Epithelial cell of proximal tubule (primary cell): ENCODE data around the gene SRMS. TPM values are rescaled to one million over a fixed set of nuclear protein-coding genes. Genes with fewer than 3 reads are reported as not detected.

ENCODE experiments used
- DNase-seq: peaks from one replicate; pipeline ENCODE4 v3.0.0-alpha.2; 2011; ENCODE audit warnings: low read depth
- H3K4me3 ChIP-seq: 2 replicates; pipeline ENCODE4 v1.5.1; 2011; ENCODE audit warnings: low read depth, mild to moderate bottlenecking, low read length
- CTCF ChIP-seq: conservative IDR thresholded peaks from 2 replicates; pipeline ENCODE4 v1.5.1; 2012; ENCODE audit warnings: low read depth, mild to moderate bottlenecking, low read length
- total RNA-seq: library from RNA; depleted of rRNA; stranded (reverse); fragments of >200 nt; gene quantifications from 2 replicates; pipeline ENCODE4 v1.2.3, GENCODE V29; 2015

SRMS gene
- total RNA-seq, 1 donor from 2014 or later = not detected

GRCh38 chr20:63495741-63496595, 51.6 kb downstream of the SRMS start:
- peak; percentile 85 for TF ChIP-seq CTCF
- peak overlapping the region; percentile 35 for H3K4me3 ChIP-seq
- no peak for DNase-seq

GRCh38 chr20:63495167-63495720, 52.3 kb downstream of the SRMS start:
- no peak overlapping the region for H3K4me3 ChIP-seq
- no peak for TF ChIP-seq CTCF
- no peak for DNase-seq

- no peak overlapping the region for H3K4me3 ChIP-seq
- no peak for TF ChIP-seq CTCF
- DNase-seq = no peak
These were observed 53.0 kb downstream of the SRMS start for GRCh38 chr20:63494420-63495166.

- TF ChIP-seq CTCF = no peak
- DNase-seq = no peak
- H3K4me3 ChIP-seq = no peak overlapping the region
These were observed 53.5 kb downstream of the SRMS start for GRCh38 chr20:63494084-63494419.

GRCh38 chr20:63493563-63494020, 54.0 kb downstream of the SRMS start:
- no peak overlapping the region for H3K4me3 ChIP-seq
- TF ChIP-seq CTCF = no peak
- DNase-seq = no peak

- no peak overlapping the region for H3K4me3 ChIP-seq
- TF ChIP-seq CTCF = no peak
- no peak for DNase-seq
These were observed 54.6 kb downstream of the SRMS start for GRCh38 chr20:63492982-63493381.
